ENCODE results near the gene AKT3.

DNA sequence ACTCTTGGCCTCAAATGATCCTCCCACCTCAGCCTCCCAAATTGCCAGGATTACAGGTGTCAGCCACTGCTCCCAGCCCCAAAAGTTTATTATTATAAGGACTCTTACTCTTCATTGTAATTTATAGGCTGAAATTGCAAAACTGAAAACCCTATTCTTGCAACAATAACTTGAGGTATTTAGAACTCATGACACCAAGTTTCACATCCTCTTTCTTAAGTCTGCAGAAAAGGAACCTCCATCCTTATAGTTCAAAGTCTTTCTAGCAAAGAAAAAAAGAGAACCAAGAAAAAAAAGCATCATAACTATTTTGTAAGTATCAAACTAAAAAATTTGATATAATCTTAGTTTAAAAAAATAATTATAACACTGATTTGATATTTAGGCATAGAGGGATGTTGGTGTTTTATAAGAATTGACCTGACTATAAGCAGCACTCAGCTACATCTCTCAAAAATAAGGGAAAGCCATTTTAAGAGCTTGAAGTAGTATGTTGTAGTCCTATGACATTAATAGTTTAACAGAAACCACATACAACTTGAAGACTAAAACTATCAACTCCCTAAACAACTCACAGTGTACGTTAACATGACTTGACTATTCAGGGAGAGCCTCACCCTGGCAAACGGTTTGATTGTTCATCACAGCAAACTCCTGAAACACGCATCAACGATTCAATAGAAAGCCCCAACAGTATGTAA is 122.4 kb downstream of the AKT3 start:
- TF ChIP-seq MAX (IDR thresholded peaks at IDR 0.05) (no peak), EGR1 (IDR thresholded peaks at IDR 0.05) (no peak), TAF1 (IDR thresholded peaks at IDR 0.05; ENCODE audit: low read depth) (no peak), YY1 (IDR thresholded peaks at IDR 0.05; ENCODE audit: low read depth) (no peak), ZBTB7A (IDR thresholded peaks at IDR 0.05; ENCODE audit: low read depth) (no peak), RAD21 (IDR thresholded peaks at IDR 0.05; ENCODE audit: low read depth) (no peak), EP300 (IDR thresholded peaks at IDR 0.05; ENCODE audit: borderline replicate concordance) (no peak), CEBPB (IDR thresholded peaks at IDR 0.05) (no peak), TCF12 (IDR thresholded peaks at IDR 0.05; ENCODE audit: low read depth) (no peak), NFIC (IDR thresholded peaks at IDR 0.05) (no peak)
- TF ChIP-seq, protein P1, sequence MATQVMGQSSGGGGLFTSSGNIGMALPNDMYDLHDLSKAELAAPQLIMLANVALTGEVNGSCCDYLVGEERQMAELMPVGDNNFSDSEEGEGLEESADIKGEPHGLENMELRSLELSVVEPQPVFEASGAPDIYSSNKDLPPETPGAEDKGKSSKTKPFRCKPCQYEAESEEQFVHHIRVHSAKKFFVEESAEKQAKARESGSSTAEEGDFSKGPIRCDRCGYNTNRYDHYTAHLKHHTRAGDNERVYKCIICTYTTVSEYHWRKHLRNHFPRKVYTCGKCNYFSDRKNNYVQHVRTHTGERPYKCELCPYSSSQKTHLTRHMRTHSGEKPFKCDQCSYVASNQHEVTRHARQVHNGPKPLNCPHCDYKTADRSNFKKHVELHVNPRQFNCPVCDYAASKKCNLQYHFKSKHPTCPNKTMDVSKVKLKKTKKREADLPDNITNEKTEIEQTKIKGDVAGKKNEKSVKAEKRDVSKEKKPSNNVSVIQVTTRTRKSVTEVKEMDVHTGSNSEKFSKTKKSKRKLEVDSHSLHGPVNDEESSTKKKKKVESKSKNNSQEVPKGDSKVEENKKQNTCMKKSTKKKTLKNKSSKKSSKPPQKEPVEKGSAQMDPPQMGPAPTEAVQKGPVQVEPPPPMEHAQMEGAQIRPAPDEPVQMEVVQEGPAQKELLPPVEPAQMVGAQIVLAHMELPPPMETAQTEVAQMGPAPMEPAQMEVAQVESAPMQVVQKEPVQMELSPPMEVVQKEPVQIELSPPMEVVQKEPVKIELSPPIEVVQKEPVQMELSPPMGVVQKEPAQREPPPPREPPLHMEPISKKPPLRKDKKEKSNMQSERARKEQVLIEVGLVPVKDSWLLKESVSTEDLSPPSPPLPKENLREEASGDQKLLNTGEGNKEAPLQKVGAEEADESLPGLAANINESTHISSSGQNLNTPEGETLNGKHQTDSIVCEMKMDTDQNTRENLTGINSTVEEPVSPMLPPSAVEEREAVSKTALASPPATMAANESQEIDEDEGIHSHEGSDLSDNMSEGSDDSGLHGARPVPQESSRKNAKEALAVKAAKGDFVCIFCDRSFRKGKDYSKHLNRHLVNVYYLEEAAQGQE (IDR thresholded peaks at IDR 0.05; ENCODE audit: low read depth): no peak
- TF ChIP-seq, protein P2, sequence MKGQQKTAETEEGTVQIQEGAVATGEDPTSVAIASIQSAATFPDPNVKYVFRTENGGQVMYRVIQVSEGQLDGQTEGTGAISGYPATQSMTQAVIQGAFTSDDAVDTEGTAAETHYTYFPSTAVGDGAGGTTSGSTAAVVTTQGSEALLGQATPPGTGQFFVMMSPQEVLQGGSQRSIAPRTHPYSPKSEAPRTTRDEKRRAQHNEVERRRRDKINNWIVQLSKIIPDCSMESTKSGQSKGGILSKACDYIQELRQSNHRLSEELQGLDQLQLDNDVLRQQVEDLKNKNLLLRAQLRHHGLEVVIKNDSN (IDR thresholded peaks at IDR 0.05): no peak
